ENCODE results near the gene CCDC80.
"Not testable (repeated sequence)": the region's sequence is repeated elsewhere in the genome, so short reads cannot be mapped to it uniquely, and the experiment has no call there.

Gene CCDC80

GRCh38 chr3:112583105-112583504, 57.8 kb downstream of the CCDC80 start:
- no peak for DNase-seq (ENCODE audit: low spot score)

GRCh38 chr3:112582244-112582874, 58.6 kb downstream of the CCDC80 start:
- peak; percentile 11 for DNase-seq (ENCODE audit: low spot score)

- no peak for DNase-seq (ENCODE audit: low spot score)
Measured at GRCh38 chr3:112579697-112580096, 61.2 kb downstream of the CCDC80 start.

- DNase-seq (ENCODE audit: low spot score): no peak
Measured at GRCh38 chr3:112579232-112579631, 61.7 kb downstream of the CCDC80 start.

GRCh38 chr3:112572701-112573100, 68.2 kb downstream of the CCDC80 start:
- DNase-seq (ENCODE audit: low spot score): no peak

- no peak for DNase-seq (ENCODE audit: low spot score)
Measured at GRCh38 chr3:112569265-112569664, 71.7 kb downstream of the CCDC80 start.

GRCh38 chr3:112568642-112569041, 72.3 kb downstream of the CCDC80 start:
- DNase-seq (ENCODE audit: low spot score): no peak

- no peak for DNase-seq (ENCODE audit: low spot score)
Measured at GRCh38 chr3:112564940-112565305, 76.0 kb downstream of the CCDC80 start.

GRCh38 chr3:112564247-112564939, 76.5 kb downstream of the CCDC80 start:
- DNase-seq (ENCODE audit: low spot score): not testable (repeated sequence)

GRCh38 chr3:112561734-112562529, 79.0 kb downstream of the CCDC80 start, which contains the start of the genes ATG3 and SLC35A5:
Gene ATG3 (minus strand): TSS chr3:112561962. CDS start chr3:112561528, 434 bp downstream.
Gene SLC35A5 (plus strand): TSS chr3:112562045. CDS start chr3:112563404, 1,359 bp downstream.
- DNase-seq (ENCODE audit: low spot score): peak; percentile 98

- DNase-seq (ENCODE audit: low spot score): no peak
Measured at GRCh38 chr3:112561484-112561733, 79.5 kb downstream of the CCDC80 start.

- DNase-seq (ENCODE audit: low spot score): peak; percentile 42
Measured at GRCh38 chr3:112560721-112561483, 80.0 kb downstream of the CCDC80 start.

- no peak for DNase-seq (ENCODE audit: low spot score)
Measured at GRCh38 chr3:112560307-112560706, 80.6 kb downstream of the CCDC80 start.

- no peak for DNase-seq (ENCODE audit: low spot score)
Measured at GRCh38 chr3:112557976-112558375, 83.0 kb downstream of the CCDC80 start.

GRCh38 chr3:112555535-112556170, 85.3 kb downstream of the CCDC80 start:
- DNase-seq (ENCODE audit: low spot score): no peak

- no peak for DNase-seq (ENCODE audit: low spot score)
Measured at GRCh38 chr3:112550859-112551258, 90.1 kb downstream of the CCDC80 start.

All from CD4-positive, alpha-beta T cell treated with Interleukin-6 at 100 ng/mL for 8 hours (primary cell).